K562 (cell line): ENCODE measurements around the gene DNMBP. TPM values are rescaled to one million over a fixed set of nuclear protein-coding genes. Genes with fewer than 3 reads are reported as not detected.

Experiments
- ATAC-seq: fragments of 200-7000 bp; cut with Tn5 transposase; 3 replicates; pipeline ENCODE4 v1.9.1; 2020; ENCODE audit warnings: moderate library complexity
- BruUV-seq: library from RNA; stranded (reverse); fragments of 400-500 nt; replicated peaks from 2 replicates; lab custom pipeline; 2021; lab: Mats Ljungman, UMichigan
- CTCF ChIA-PET: fragments of 300-600 bp; formaldehyde crosslinking; extraction: SDS; loops from one replicate; lab custom pipeline; 2021; ENCODE audit warnings: low intra/inter-chr PET ratio; lab: Yijun Ruan, JAX
- POLR2A ChIA-PET: fragments of 300-600, 350-650 bp; sonication (Branson Sonifier 250); formaldehyde crosslinking; extraction: SDS; loops from one replicate; lab custom pipeline; 2021; ENCODE audit warnings: antibody characterized with exemption, inconsistent platforms; lab: Yijun Ruan, JAX
- DNase-seq, 4 experiments: peaks; one replicate each; pipeline versions ENCODE4 v3.0.0 to v3.0.0-alpha.2; 2011 to 2018; ENCODE audit warnings: low spot score in 3 of 4, mixed read lengths in 3 of 4; ENCODE audit errors: extremely low read depth in 1 of 4
- FAIRE-seq: peaks from 2 replicates; lab custom pipeline; 2011; peaks lifted over from hg19 to GRCh38; lab: Jason Lieb, UNC
- H2AFZ ChIP-seq: 2 replicates; pipeline ENCODE4 v1.6.0; 2011; ENCODE audit warnings: low read depth, low read length, control low read depth, inconsistent platforms
- H3K27ac ChIP-seq: fragments of 200-600 bp; 3 replicates; pipeline ENCODE4 v1.8.0; 2011; ENCODE audit warnings: low read depth, mild to moderate bottlenecking, control low read depth, inconsistent platforms, low read length, moderate library complexity, mixed read lengths; ENCODE audit errors: extremely low read depth
- H3K27me3 ChIP-seq, 2 experiments: fragments of 300-600 bp in 1 of 2; 2 replicates in 1 of 2; 3 replicates in 1 of 2; pipeline versions ENCODE4 v1.6.0 to v1.8.0; 2011; ENCODE audit warnings: inconsistent platforms in 2 of 2, low read length in 2 of 2, mild to moderate bottlenecking in 1 of 2, mixed read lengths in 1 of 2, moderate library complexity in 1 of 2; ENCODE audit not compliant: control insufficient read depth in 2 of 2, insufficient read depth in 2 of 2
- H3K36me3 ChIP-seq: fragments of 300-600 bp; 3 replicates; pipeline ENCODE4 v1.8.0; 2011; ENCODE audit warnings: mild to moderate bottlenecking, low read length, inconsistent platforms; ENCODE audit not compliant: control insufficient read depth, insufficient read depth
- H3K4me1 ChIP-seq, 2 experiments: fragments of 200-600 bp in 1 of 2; replicated peaks in 1 of 2; 2 replicates in 1 of 2; 3 replicates in 1 of 2; pipeline versions ENCODE4 v1.5.1 to v1.8.0; 2011; ENCODE audit warnings: inconsistent platforms in 2 of 2, low read length in 2 of 2, mild to moderate bottlenecking in 1 of 2, mixed read lengths in 1 of 2, moderate library complexity in 1 of 2; ENCODE audit not compliant: control insufficient read depth in 2 of 2, insufficient read depth in 2 of 2
- H3K4me2 ChIP-seq: 2 replicates; pipeline ENCODE4 v1.6.1; 2011; ENCODE audit warnings: low read length, control low read depth, inconsistent platforms, mixed read lengths; ENCODE audit not compliant: insufficient read depth
- H3K4me3 ChIP-seq: fragments of 200-600 bp; sonication (generic), shearing (Covaris generic); 2 replicates; pipeline ENCODE4 v1.5.1; 2016; ENCODE audit warnings: control low read depth, inconsistent platforms
- H3K79me2 ChIP-seq: fragments of 200-600 bp; 3 replicates; pipeline ENCODE4 v1.8.0; 2011; ENCODE audit warnings: low read length, inconsistent platforms; ENCODE audit not compliant: control insufficient read depth, insufficient read depth
- H3K9ac ChIP-seq, 2 experiments: 2 replicates each; pipeline versions ENCODE4 v1.6.0 to v1.6.1; 2011; ENCODE audit warnings: low read depth in 2 of 2, low read length in 2 of 2, control low read depth in 1 of 2, inconsistent platforms in 1 of 2, mild to moderate bottlenecking in 1 of 2, mixed read lengths in 1 of 2; ENCODE audit not compliant: insufficient read depth in 1 of 2
- H3K9me1 ChIP-seq: one replicate; pipeline ENCODE4 v1.6.0; 2011; ENCODE audit warnings: inconsistent platforms, mild to moderate bottlenecking, low read length, moderate library complexity; ENCODE audit not compliant: control insufficient read depth, insufficient read depth
- H3K9me3 ChIP-seq: replicated peaks from 2 replicates; pipeline ENCODE4 v1.5.1; 2011; ENCODE audit warnings: low read depth, low read length, inconsistent platforms; ENCODE audit not compliant: control insufficient read depth, insufficient read depth
- H4K20me1 ChIP-seq: replicated peaks from 2 replicates; pipeline ENCODE4 v1.6.1; 2011; ENCODE audit warnings: low read length, inconsistent platforms, mixed read lengths; ENCODE audit not compliant: control insufficient read depth, insufficient read depth
- BHLHE40 ChIP-seq: IDR thresholded peaks from 2 replicates; pipeline ENCODE4 v1.6.1; 2011; ENCODE audit warnings: low read length, improper control_type of control experiment
- CSDE1 ChIP-seq, 2 experiments: fragments of 450-650 bp; IDR thresholded peaks; 2 replicates each; pipeline ENCODE4 v1.6.1; 2016; ENCODE audit warnings: mild to moderate bottlenecking in 1 of 2
- FOXP1 ChIP-seq: sonication (generic); formaldehyde crosslinking; IDR thresholded peaks from 2 replicates; pipeline ENCODE4 v1.8.0; 2022; ENCODE audit warnings: mild to moderate bottlenecking, missing genetic modification reagents
- KHSRP ChIP-seq: fragments of 450-650 bp; IDR thresholded peaks from 2 replicates; pipeline ENCODE4 v1.6.1; 2017
- L3MBTL2 ChIP-seq: fragments of 450-650 bp; IDR thresholded peaks from 2 replicates; pipeline ENCODE4 v1.6.1; 2016; ENCODE audit warnings: mild to moderate bottlenecking, moderate library complexity
- PYGO2 ChIP-seq: fragments of 450-650 bp; IDR thresholded peaks from 2 replicates; pipeline ENCODE4 v1.6.1; 2016; ENCODE audit warnings: mild to moderate bottlenecking, missing genetic modification characterization, moderate library complexity, missing compliant biosample characterization
- SETDB1 ChIP-seq: IDR thresholded peaks from one replicate; pipeline ENCODE4 v1.6.1; 2012; ENCODE audit warnings: low read length, control low read depth, inconsistent platforms
- SMAD2 ChIP-seq: fragments of 150-350 bp; IDR thresholded peaks from 2 replicates; pipeline ENCODE4 v1.6.1; 2014; ENCODE audit warnings: low read depth, mild to moderate bottlenecking, low read length
- ZNF146 ChIP-seq: IDR thresholded peaks from one replicate; pipeline ENCODE4 v1.6.1; 2018; ENCODE audit warnings: missing compliant biosample characterization; ENCODE audit not compliant: unreplicated experiment
- WGBS: fragments of 100-300 bp; shearing (Covaris generic); methylation state at CpG from one replicate; pipeline ENCODE4 v1.1.6; 2016; ENCODE audit warnings: low coverage, mixed read lengths; ENCODE audit not compliant: insufficient coverage; ENCODE audit errors: missing lambda C conversion rate; 5-methylcytosine and 5-hydroxymethylcytosine counted together
- in situ Hi-C: fragments of 300-500 bp; cut with MboI; formaldehyde crosslinking; loops from 4 replicates; pipeline ENCODE4 v1.15.0; 2018; ENCODE audit warnings: inconsistent platforms, mixed read lengths
- intact Hi-C: fragments of 100-400 bp; cut with micrococcal nuclease; formaldehyde crosslinking; loops from 2 replicates; pipeline ENCODE4 v1.14.2; 2022
- polyA plus RNA-seq, 8 experiments: library from polyadenylated mRNA; depleted of rRNA in 4 of 8; stranded (reverse) in 5 of 8; unstranded in 3 of 8; fragments of >200 nt; fragmentation: Nextera tagmentation in 2 of 8; fragmentation: Illumina TruSeq in 1 of 8; extraction: Ambion mirVana in 2 of 8; extraction: Trizol in 1 of 8; gene quantifications; 2 replicates each; pipeline versions ENCODE4 v1.2.1 to v1.2.3, GENCODE V29; 2011 to 2014; ENCODE audit warnings: inconsistent platforms in 1 of 8, missing spikeins in 1 of 8
- total RNA-seq, 7 experiments: library from RNA; depleted of rRNA in 6 of 7; stranded (reverse); fragments of >200 nt in 6 of 7; fragmentation: Illumina TruSeq in 2 of 7; extraction: Trizol in 2 of 7; gene quantifications; 2 replicates each; pipeline versions ENCODE4 v1.2.1 to v1.2.3, GENCODE V29; 2011 to 2021; ENCODE audit warnings: low replicate concordance in 1 of 7
- TF ChIP-seq, protein P1 (sequence below): fragments of 250-450 bp; sonication (Bioruptor Pico); IDR thresholded peaks from 2 replicates; pipeline ENCODE4 v1.8.0; 2022; ENCODE audit warnings: moderate library complexity, mild to moderate bottlenecking, inconsistent platforms
- TF ChIP-seq, protein P2 (sequence below), 2 experiments: fragments of 250-450 bp in 1 of 2; fragments of 450-650 bp in 1 of 2; sonication (Bioruptor Pico) in 1 of 2; IDR thresholded peaks; 2 replicates each; pipeline versions ENCODE4 v1.6.1 to v1.8.0; 2016 to 2021; ENCODE audit warnings: mild to moderate bottlenecking in 2 of 2, moderate library complexity in 2 of 2, missing compliant biosample characterization in 1 of 2, missing genetic modification characterization in 1 of 2
- TF ChIP-seq, protein P3 (sequence below): sonication (generic); formaldehyde crosslinking; IDR thresholded peaks from 2 replicates; pipeline ENCODE4 v1.8.0; 2023; ENCODE audit warnings: missing genetic modification reagents, mild to moderate bottlenecking, borderline replicate concordance
- TF ChIP-seq, protein P4 (sequence below): fragments of 450-650 bp; IDR thresholded peaks from 2 replicates; pipeline ENCODE4 v1.6.1; 2017; ENCODE audit warnings: mild to moderate bottlenecking, moderate library complexity

The DNMBP gene
- total and polyA plus RNA-seq, 9 of the 15 experiments (the other 6 are each of a cell fraction or from before 2014, with no cell fraction given): 0.83 to 3.7 (median 2.2) TPM

DNA sequence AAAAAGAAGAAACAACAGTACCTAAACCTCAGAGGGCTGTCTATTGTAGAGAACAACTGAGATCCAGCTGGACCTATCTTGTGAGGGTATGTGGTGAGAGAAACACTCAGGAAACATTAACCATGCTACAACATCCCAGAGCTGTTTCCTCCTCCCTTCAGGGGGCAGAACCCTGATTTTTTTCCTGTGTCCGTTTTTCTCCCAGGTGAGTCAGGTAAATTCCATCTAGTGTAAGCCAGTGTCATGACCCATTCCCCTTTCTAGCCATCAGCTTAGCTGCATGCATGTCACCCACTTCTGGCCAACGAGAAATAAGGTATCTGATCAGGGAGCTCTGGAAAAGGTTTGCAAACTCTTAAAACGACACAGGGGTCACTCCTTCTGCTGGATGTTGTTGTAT lies 103.8 kb downstream of the DNMBP start (continued):
- TF ChIP-seq L3MBTL2: no peak

DNA sequence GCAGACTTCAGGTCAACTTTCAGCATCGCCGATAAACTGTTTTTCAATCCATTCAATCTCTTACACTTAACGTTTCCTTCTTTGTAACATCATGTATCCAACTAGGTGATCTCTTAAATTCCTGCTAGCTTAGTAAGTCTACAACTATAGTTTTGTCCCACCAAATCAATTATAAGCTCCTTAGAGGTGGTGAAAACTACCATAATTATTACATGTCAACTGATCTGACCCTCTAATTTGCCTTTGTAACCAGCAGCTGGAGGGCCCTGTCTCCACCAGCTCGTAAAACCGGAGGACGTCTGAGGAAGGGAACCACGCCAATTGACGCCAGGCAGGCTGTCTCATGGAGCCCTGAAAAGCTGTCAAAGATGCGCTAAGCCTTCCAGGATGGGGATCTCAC lies 113.9 kb downstream of the DNMBP start:
- Histone ChIP-seq H3K9ac (no peak overlapping the region), H3K9me3 (no peaks in the 10 kb centered on the region), H3K36me3 (peaks cover 7% of the 10 kb centered on the region; the same call in 1 of the 3 replicates), H3K27ac (no peak overlapping the region), H3K9me1 (no peaks in the 10 kb centered on the region), H4K20me1 (no peaks in the 10 kb centered on the region), H3K4me1 (no peaks in the 10 kb centered on the region), H2AFZ (no peak overlapping the region), H3K79me2 (no peaks in the 10 kb centered on the region), H3K4me3 (no peak overlapping the region), H3K4me2 (no peak overlapping the region), H3K27me3 (no peaks in the 10 kb centered on the region)
- 76% methylated on average over 7 of the region's 9 CpGs for WGBS
- no peak for ATAC-seq
- BruUV-seq: no TSS peak
- CTCF ChIA-PET: no interaction called here
- in situ Hi-C loops (no loop called here), intact Hi-C loops (no loop called here)
- no peak for FAIRE-seq
- DNase-seq: no peak
- POLR2A ChIA-PET: interaction anchor here (0.7 kb wide), 1 partner anchor 24 kb away, joined by 3 read pairs; no protein-coding TSS in a partner anchor
- TF ChIP-seq CSDE1 (IDR thresholded peaks at IDR 0.05): no peak
- no peak for TF ChIP-seq FOXP1
- TF ChIP-seq, protein P1, sequence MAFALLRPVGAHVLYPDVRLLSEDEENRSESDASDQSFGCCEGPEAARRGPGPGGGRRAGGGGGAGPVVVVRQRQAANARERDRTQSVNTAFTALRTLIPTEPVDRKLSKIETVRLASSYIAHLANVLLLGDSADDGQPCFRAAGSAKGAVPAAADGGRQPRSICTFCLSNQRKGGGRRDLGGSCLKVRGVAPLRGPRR (CRISPR knock-in tag): no peak
- TF ChIP-seq, protein P2, sequence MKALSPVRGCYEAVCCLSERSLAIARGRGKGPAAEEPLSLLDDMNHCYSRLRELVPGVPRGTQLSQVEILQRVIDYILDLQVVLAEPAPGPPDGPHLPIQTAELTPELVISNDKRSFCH (CRISPR knock-in tag; IDR thresholded peaks at IDR 0.05): no peak
- TF ChIP-seq, protein P2 (tag; IDR thresholded peaks at IDR 0.05): no peak
- no peak for TF ChIP-seq SMAD2
- TF ChIP-seq, protein P3, sequence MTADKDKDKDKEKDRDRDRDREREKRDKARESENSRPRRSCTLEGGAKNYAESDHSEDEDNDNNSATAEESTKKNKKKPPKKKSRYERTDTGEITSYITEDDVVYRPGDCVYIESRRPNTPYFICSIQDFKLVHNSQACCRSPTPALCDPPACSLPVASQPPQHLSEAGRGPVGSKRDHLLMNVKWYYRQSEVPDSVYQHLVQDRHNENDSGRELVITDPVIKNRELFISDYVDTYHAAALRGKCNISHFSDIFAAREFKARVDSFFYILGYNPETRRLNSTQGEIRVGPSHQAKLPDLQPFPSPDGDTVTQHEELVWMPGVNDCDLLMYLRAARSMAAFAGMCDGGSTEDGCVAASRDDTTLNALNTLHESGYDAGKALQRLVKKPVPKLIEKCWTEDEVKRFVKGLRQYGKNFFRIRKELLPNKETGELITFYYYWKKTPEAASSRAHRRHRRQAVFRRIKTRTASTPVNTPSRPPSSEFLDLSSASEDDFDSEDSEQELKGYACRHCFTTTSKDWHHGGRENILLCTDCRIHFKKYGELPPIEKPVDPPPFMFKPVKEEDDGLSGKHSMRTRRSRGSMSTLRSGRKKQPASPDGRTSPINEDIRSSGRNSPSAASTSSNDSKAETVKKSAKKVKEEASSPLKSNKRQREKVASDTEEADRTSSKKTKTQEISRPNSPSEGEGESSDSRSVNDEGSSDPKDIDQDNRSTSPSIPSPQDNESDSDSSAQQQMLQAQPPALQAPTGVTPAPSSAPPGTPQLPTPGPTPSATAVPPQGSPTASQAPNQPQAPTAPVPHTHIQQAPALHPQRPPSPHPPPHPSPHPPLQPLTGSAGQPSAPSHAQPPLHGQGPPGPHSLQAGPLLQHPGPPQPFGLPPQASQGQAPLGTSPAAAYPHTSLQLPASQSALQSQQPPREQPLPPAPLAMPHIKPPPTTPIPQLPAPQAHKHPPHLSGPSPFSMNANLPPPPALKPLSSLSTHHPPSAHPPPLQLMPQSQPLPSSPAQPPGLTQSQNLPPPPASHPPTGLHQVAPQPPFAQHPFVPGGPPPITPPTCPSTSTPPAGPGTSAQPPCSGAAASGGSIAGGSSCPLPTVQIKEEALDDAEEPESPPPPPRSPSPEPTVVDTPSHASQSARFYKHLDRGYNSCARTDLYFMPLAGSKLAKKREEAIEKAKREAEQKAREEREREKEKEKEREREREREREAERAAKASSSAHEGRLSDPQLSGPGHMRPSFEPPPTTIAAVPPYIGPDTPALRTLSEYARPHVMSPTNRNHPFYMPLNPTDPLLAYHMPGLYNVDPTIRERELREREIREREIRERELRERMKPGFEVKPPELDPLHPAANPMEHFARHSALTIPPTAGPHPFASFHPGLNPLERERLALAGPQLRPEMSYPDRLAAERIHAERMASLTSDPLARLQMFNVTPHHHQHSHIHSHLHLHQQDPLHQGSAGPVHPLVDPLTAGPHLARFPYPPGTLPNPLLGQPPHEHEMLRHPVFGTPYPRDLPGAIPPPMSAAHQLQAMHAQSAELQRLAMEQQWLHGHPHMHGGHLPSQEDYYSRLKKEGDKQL: no peak
- TF ChIP-seq, protein P4, sequence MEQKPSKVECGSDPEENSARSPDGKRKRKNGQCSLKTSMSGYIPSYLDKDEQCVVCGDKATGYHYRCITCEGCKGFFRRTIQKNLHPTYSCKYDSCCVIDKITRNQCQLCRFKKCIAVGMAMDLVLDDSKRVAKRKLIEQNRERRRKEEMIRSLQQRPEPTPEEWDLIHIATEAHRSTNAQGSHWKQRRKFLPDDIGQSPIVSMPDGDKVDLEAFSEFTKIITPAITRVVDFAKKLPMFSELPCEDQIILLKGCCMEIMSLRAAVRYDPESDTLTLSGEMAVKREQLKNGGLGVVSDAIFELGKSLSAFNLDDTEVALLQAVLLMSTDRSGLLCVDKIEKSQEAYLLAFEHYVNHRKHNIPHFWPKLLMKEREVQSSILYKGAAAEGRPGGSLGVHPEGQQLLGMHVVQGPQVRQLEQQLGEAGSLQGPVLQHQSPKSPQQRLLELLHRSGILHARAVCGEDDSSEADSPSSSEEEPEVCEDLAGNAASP: no peak
- TF ChIP-seq SETDB1: no peak
- no peak for TF ChIP-seq ZNF146
- no peak for TF ChIP-seq BHLHE40
- no peak for TF ChIP-seq KHSRP
- no peak for TF ChIP-seq PYGO2
